Muscle of leg (tissue), 11 donors: ENCODE data around the gene NASP. TPM values are rescaled to one million over a fixed set of nuclear protein-coding genes. Genes with fewer than 3 reads are reported as not detected.

Experiments
- DNase-seq: peaks from one replicate; pipeline ENCODE4 v3.0.0; 2013
- H3K27ac ChIP-seq: one replicate; pipeline ENCODE4 v1.5.1; 2013; ENCODE audit warnings: mild to moderate bottlenecking, low read length, control low read depth
- H3K27me3 ChIP-seq: one replicate; pipeline ENCODE4 v1.6.1; 2013; ENCODE audit warnings: low read length; ENCODE audit not compliant: control insufficient read depth, insufficient read depth
- H3K36me3 ChIP-seq: one replicate; pipeline ENCODE4 v1.6.1; 2013; ENCODE audit warnings: low read length; ENCODE audit not compliant: control insufficient read depth, insufficient read depth
- H3K4me1 ChIP-seq: one replicate; pipeline ENCODE4 v1.6.1; 2013; ENCODE audit warnings: low read length; ENCODE audit not compliant: control insufficient read depth, insufficient read depth
- H3K4me3 ChIP-seq: one replicate; pipeline ENCODE4 v1.5.1; 2013; ENCODE audit warnings: low read length, control low read depth
- H3K9me3 ChIP-seq: replicated peaks from 2 replicates; pipeline ENCODE4 v1.6.1; 2013; ENCODE audit warnings: low read depth, low read length; ENCODE audit not compliant: control insufficient read depth
- WGBS: methylation state at CpG from one replicate; pipeline ENCODE4 v1.1.5; 2013; ENCODE audit warnings: missing lambda C conversion rate; ENCODE audit not compliant: insufficient coverage; 5-methylcytosine and 5-hydroxymethylcytosine counted together
- polyA plus RNA-seq, 8 donors: library from polyadenylated mRNA; unstranded; fragments of 120-200 nt; gene quantifications; one replicate each; pipeline versions ENCODE4 v1.2.1 to v1.2.3, GENCODE V29; 2013; ENCODE audit warnings: inconsistent platforms in 1 of 8, low replicate concordance in 1 of 8; ENCODE audit not compliant: insufficient read length in 8 of 8, insufficient read depth in 1 of 8
- total RNA-seq: library from RNA; stranded (reverse); fragments of 120-200 nt; gene quantifications from one replicate; pipeline ENCODE4 v1.2.4, GENCODE V29; 2013

Gene NASP
- total and polyA plus RNA-seq, 9 donors, result 56.4 to 188 (median 158) TPM

- no peak overlapping the region for H3K27ac ChIP-seq
These were observed 15.4 kb upstream of the NASP start for GRCh38 chr1:45568421-45568820.

GRCh38 chr1:45569571-45569961 is 14.3 kb upstream of the NASP start:
- Histone ChIP-seq H3K9me3 (no peaks in the 10 kb centered on the region), H3K27ac (no peak overlapping the region), H3K4me1 (no peaks in the 10 kb centered on the region), H3K4me3 (no peak overlapping the region), H3K27me3 (no peaks in the 10 kb centered on the region), H3K36me3 (peaks cover 45% of the 10 kb centered on the region)
- DNase-seq, result no peak
- WGBS, result 42% methylated on average over 3 of the region's 4 CpGs

More at GRCh38 chr1:45568421-45568820, 15.4 kb upstream of the NASP start:
- no peaks in the 10 kb centered on the region for H3K27me3 ChIP-seq
- DNase-seq, result no peak
- H3K36me3 ChIP-seq, result peaks cover 54% of the 10 kb centered on the region
- no peaks in the 10 kb centered on the region for H3K9me3 ChIP-seq
- 85% methylated on average over 4 of the region's 4 CpGs for WGBS
- H3K4me1 ChIP-seq, result no peaks in the 10 kb centered on the region
- H3K4me3 ChIP-seq, result no peak overlapping the region

GRCh38 chr1:45569962-45570581 is 13.8 kb upstream of the NASP start:
- Histone ChIP-seq H3K4me3 (no peak overlapping the region), H3K27me3 (no peaks in the 10 kb centered on the region), H3K9me3 (no peaks in the 10 kb centered on the region), H3K36me3 (peaks cover 45% of the 10 kb centered on the region), H3K27ac (no peak overlapping the region), H3K4me1 (no peaks in the 10 kb centered on the region)
- peak; percentile 80 for DNase-seq
- WGBS, result 0% methylated on average over 5 of the region's 8 CpGs

- Histone ChIP-seq H3K27ac (no peak overlapping the region), H3K4me1 (no peaks in the 10 kb centered on the region), H3K36me3 (peaks cover 45% of the 10 kb centered on the region), H3K9me3 (no peaks in the 10 kb centered on the region), H3K4me3 (no peak overlapping the region), H3K27me3 (no peaks in the 10 kb centered on the region)
- no CpG with 5 or more reads among the region's 4 CpGs for WGBS
- DNase-seq, result no peak
These were observed 13.2 kb upstream of the NASP start for GRCh38 chr1:45570631-45571030.

- peaks cover 23% of the 10 kb centered on the region for H3K36me3 ChIP-seq
- no peaks in the 10 kb centered on the region for H3K4me1 ChIP-seq
- H3K27me3 ChIP-seq, result no peaks in the 10 kb centered on the region
- DNase-seq, result no peak
- no CpG with 5 or more reads among the region's 3 CpGs for WGBS
- no peak overlapping the region for H3K27ac ChIP-seq
- no peak overlapping the region for H3K4me3 ChIP-seq
- no peaks in the 10 kb centered on the region for H3K9me3 ChIP-seq
These were observed 10.5 kb upstream of the NASP start for GRCh38 chr1:45573231-45573804.

GRCh38 chr1:45574105-45574626 is 9.7 kb upstream of the NASP start:
- Histone ChIP-seq H3K27ac (no peak overlapping the region), H3K4me3 (no peak overlapping the region), H3K9me3 (no peaks in the 10 kb centered on the region), H3K4me1 (no peaks in the 10 kb centered on the region), H3K27me3 (no peaks in the 10 kb centered on the region), H3K36me3 (peaks cover 14% of the 10 kb centered on the region)
- WGBS, result 98% methylated on average over 4 of the region's 7 CpGs
- DNase-seq, result no peak

GRCh38 chr1:45583264-45583665 is 576 bp upstream of the NASP start:
- 0% methylated on average over 16 of the region's 19 CpGs for WGBS
- peaks cover 15% of the 10 kb centered on the region for H3K4me1 ChIP-seq

GRCh38 chr1:45584351-45585109 is 689 bp downstream of the NASP start:
- Histone ChIP-seq H3K27ac (peak overlapping the region; percentile 98), H3K4me1 (peaks cover 15% of the 10 kb centered on the region), H3K9me3 (no peaks in the 10 kb centered on the region), H3K36me3 (no peaks in the 10 kb centered on the region), H3K27me3 (no peaks in the 10 kb centered on the region), H3K4me3 (peak overlapping the region; percentile 92)
- peak; percentile 97 for DNase-seq
- WGBS, result 0% methylated on average over 45 of the region's 59 CpGs

More at GRCh38 chr1:45583264-45583665, 576 bp upstream of the NASP start:
- Histone ChIP-seq H3K27ac (peak overlapping the region; percentile 98), H3K4me3 (peak overlapping the region; percentile 92), H3K36me3 (no peaks in the 10 kb centered on the region), H3K27me3 (no peaks in the 10 kb centered on the region), H3K9me3 (no peaks in the 10 kb centered on the region)
- DNase-seq, result peak; percentile 99

- WGBS, result 0% methylated on average over 2 of the region's 5 CpGs
- H3K27ac ChIP-seq, result peak overlapping the region; percentile 98
These were observed 1.2 kb downstream of the NASP start for GRCh38 chr1:45585110-45585426.

GRCh38 chr1:45585496-45586075 is 1.7 kb downstream of the NASP start:
- DNase-seq, result no peak
- Histone ChIP-seq H3K9me3 (no peaks in the 10 kb centered on the region), H3K36me3 (no peaks in the 10 kb centered on the region), H3K27me3 (no peaks in the 10 kb centered on the region), H3K4me3 (peak overlapping the region; percentile 92), H3K27ac (no peak overlapping the region), H3K4me1 (peaks cover 15% of the 10 kb centered on the region)
- WGBS, result 17% methylated on average over 3 of the region's 7 CpGs

More at GRCh38 chr1:45585110-45585426, 1.2 kb downstream of the NASP start:
- DNase-seq, result no peak
- no peaks in the 10 kb centered on the region for H3K36me3 ChIP-seq
- H3K4me1 ChIP-seq, result peaks cover 15% of the 10 kb centered on the region
- H3K4me3 ChIP-seq, result peak overlapping the region; percentile 92
- H3K27me3 ChIP-seq, result no peaks in the 10 kb centered on the region
- no peaks in the 10 kb centered on the region for H3K9me3 ChIP-seq
